ENCODE data around the gene CFAP100.

DNA sequence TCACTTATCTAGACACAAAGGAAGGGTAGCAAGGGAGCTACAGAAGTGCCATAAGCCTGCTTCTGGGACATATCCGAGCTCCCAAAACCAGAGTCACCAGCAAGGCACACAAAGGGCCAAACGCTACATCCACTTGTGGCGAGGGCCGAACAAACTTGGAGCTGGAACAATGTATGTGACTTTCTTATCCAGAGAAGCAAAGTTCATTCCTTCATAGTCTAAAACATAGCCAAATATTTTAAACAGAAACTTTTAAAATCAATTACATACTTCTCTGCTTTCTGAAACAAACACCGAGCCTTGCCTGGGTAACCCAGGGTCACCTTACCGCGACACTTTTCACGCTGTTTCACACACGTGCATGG, 65.0 kb downstream of the CFAP100 start:
- TF ChIP-seq, protein P1, sequence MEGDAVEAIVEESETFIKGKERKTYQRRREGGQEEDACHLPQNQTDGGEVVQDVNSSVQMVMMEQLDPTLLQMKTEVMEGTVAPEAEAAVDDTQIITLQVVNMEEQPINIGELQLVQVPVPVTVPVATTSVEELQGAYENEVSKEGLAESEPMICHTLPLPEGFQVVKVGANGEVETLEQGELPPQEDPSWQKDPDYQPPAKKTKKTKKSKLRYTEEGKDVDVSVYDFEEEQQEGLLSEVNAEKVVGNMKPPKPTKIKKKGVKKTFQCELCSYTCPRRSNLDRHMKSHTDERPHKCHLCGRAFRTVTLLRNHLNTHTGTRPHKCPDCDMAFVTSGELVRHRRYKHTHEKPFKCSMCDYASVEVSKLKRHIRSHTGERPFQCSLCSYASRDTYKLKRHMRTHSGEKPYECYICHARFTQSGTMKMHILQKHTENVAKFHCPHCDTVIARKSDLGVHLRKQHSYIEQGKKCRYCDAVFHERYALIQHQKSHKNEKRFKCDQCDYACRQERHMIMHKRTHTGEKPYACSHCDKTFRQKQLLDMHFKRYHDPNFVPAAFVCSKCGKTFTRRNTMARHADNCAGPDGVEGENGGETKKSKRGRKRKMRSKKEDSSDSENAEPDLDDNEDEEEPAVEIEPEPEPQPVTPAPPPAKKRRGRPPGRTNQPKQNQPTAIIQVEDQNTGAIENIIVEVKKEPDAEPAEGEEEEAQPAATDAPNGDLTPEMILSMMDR (IDR thresholded peaks at IDR 0.05; ENCODE audit: insufficient read depth, low read depth, low read length): no peak
- TF ChIP-seq EZH2 (IDR thresholded peaks at IDR 0.05; ENCODE audit: insufficient read depth, low read length): no peak
